ENCODE results near the gene IGF2R.

DNA sequence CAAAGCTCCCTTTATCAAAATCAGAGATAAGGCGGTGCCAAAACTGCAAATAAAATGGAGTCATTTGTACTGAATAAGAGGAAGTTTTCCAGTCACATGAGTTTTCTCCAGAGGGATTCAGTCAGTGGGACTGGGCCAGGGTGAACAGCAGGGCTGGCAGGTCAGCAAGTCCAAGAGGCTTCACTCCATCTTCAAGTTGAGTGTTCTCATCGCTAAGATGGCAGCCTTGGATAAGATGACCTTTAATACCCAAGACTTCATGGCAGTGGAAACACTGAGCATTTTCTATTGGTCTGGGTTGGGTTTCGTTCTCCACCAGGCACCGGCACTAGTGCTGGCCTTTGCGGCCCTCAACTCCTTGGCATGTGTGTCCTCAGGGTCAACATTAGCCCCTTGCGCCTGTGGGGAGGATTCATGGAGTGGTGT is 29.3 kb upstream of the IGF2R start:
- TF ChIP-seq CTCF (IDR thresholded peaks at IDR 0.05; ENCODE audit: low read depth, low read length) (no peak), POLR2A (IDR thresholded peaks at IDR 0.05; ENCODE audit: extremely low read depth, insufficient read length) (no peak), MAX (IDR thresholded peaks at IDR 0.05; ENCODE audit: low read depth, low read length) (no peak), MYC (IDR thresholded peaks at IDR 0.05; ENCODE audit: low read depth, low read length) (no peak)
